Stimulated activated CD8-positive, alpha-beta memory T cell treated with anti-CD3 and anti-CD28 coated beads, Interleukin-15, amount 100 ng/mL, for 48 hours (primary cell): Measurements from ENCODE around the gene CENPL.
"Not testable (repeated sequence)": the region's sequence is repeated elsewhere in the genome, so short reads cannot be mapped to it uniquely, and the experiment has no call there.

Source experiments
- DNase-seq, 2 donors: peaks; one replicate each; pipeline ENCODE4 v3.0.0-alpha.2; 2020; ENCODE audit warnings: low read depth in 2 of 2

CENPL gene

DNA sequence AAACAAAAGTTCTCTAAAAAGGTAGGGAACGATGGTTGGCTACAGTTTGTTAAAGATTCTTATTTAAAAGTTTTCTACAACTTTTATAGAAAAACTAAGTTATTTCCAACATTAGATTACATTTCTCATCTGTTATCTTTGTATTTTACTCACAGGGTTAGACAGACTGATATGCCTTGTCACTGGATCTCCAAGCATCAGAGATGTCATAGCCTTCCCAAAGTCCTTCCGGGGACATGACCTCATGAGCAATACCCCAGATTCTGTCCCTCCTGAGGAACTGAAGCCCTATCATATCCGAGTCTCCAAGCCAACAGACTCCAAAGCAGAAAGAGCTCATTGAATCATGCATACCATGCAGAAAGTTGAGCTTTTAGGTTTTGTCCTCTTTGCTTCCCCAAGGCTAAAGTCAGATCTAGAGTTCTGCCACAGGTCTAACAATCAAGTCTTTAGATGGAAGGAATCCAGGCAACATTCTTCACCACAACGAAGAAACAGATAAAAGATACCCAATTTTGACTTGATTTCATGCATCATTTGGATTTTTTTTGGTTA is 32.8 kb upstream of the CENPL start:
- no peak for DNase-seq

DNA sequence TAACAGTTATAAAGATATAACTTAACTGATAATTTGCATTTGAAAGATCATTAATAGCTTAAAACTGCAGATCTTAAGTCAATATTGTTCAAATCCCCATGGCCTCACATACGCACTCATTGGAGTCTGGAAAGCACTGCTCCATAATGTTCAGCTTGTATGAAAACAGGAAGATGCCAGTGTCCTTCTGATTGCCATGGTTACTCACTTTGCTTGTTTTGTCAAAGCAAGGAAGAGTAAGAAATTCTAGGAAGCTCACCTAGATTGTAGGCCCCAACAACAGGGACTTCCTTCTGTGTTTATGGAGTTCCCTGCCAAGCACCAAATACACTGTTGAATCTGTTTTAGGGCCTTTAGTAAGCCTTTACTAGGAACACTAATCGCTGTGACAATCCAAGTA is 32.2 kb upstream of the CENPL start:
- no peak for DNase-seq

DNA sequence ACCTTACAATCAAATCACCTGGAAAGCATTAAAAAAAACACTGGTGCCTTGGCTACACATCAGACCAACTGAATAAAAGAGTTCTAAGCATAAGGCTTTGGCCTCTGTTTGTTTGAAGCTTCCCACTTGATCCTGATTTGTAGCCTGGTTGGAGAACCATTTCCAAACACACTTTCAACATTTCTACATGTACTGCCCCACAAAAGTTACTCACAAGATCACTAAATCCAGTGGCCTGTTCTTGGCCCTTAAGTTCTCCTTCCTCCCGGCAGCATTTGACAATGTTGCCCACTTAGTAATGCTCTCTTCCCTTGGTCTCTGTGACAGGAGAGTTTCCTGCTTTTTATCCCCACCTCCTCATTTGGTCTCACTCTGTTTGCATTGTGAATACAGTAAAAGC is 31.3 kb upstream of the CENPL start:
- DNase-seq = no peak

DNA sequence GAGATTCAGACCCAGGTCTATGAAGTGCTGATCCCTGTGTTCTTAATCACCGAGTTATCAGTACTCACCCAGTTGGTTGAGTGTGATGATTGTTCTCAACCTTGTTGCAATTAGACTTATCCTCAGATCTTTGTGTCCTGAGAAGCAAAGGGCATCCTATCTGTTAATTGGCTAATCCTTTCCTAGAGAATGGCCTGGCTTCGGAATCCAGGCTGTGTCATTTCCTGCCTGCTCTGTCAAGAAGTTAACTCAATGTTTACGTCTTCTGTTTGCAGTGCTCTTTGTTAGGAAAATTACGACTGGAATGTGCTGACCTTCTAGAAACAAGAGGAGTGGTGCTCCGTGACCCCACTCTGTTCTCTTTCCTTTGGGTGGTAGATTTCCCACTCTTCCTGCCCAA is 28.4 kb upstream of the CENPL start:
- DNase-seq = no peak

DNA sequence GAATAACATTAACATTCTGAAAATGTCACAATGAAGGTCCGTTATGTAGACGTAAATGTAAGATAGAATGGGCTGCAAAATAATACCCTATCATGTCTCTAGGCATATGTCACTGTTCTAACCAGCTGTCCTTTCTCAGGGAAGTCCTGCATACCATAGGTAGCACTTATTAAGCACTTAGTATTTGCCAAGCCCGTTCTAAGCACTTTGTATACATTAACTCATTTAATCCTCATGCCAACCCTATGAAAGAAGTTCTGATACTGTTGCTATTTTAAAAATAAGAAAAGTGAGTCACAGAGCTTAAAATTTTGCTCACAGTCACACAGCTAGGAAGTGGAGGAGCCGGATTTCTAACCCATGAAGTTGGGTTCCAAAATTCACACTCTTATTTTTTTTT is 27.4 kb upstream of the CENPL start:
- no peak for DNase-seq

DNA sequence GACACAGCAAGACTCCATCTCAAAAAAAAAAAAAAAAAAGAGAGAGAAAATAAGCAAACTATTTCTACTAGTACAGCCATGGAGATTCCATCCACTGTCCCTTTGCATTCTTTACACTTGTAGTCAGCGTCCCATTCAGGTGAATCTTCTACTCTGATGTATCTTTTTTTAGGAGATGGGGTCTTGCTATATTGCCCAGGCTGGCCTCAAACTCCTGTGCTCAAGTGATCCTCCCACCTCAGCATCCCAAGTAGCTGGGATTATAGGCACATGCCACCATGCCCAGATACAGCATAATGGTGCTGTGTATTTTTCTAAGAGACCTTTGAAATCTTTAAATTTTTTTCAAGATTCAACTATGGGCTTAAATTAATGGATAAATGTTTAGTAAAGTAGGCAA is 8.1 kb upstream of the CENPL start:
- no peak for DNase-seq

DNA sequence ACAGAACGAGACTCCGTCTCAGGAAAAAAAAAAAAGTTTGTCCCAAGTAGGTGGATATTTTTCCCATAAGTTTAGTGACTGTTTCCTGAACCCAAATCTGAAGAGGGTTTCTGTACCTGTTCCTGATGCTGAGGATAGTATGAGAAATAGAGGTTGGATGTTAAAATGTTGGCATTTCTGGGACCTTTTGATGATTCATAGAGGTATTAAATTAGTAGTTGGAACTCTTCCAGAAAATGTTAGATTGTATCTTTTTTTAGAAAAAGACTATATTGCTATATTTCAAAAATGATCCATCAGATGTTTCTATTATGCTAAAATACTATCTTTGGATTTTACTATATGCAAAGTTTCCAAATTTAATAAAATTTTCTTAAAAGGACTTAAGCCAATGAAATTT is 2.9 kb upstream of the CENPL start:
- no peak for DNase-seq

DNA sequence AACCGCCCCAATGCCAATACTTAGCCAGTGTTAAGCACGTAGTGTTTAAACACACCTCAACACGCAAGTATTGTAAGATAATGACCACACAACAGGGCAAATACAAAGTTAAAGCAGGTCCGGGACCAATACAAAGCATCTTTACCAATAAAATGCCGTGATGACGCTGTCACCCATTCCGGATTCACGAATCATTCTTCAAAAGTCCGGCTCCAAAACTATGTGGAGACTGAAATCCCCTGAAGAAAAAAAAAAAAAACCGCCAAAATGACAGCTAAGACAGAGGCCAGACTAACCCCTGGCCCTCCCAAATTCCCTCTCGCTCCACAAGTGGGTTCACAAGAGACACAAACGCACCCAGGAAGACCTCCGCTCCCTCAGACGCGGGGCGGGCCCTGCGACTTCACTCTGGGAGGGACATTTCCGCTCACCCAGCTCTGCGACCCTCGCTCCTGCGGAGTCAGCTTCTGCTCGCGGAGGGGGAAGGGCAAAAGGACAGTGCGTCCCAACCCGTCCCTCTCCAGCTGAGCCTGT is 835 bp downstream of the CENPL start:
- DNase-seq = no peak

DNA sequence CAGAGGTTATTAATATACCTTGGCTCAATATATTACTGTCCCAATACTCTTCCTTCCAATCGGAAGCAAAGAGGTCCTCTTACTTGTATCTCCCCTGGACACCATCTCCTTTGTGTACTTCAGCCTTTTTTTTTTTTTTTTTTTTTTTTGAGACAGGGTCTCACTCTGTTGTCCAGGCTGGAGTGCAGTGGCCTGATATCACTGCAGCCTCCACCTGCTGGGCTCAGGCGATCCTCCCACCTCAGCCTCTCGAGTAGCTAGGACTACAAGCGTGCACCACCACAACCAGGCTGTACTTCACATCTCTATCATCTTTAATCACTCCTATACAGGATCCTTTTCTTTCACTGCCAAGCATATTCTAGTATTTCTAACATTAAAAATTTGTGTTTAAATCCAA is 3.0 kb downstream of the CENPL start:
- no peak for DNase-seq

DNA sequence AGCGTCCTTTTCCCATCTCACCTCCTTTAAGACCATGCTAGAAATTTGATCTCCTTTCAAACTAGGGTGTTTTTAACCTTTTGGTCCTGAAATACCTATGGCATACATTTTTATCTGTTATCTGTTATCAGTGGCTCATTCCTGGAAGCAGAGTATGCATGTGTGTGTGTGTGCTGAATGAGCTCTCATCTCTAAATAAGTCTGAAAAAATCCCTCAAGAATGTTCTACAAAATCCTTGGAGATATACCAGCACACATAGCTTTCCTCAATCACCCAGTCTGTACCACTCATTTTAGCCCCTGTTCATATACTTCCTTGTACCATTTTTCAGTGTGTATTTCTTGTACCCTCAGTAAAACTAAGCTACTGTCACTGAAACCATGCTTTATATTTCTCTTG is 6.2 kb downstream of the CENPL start:
- no peak for DNase-seq

DNA sequence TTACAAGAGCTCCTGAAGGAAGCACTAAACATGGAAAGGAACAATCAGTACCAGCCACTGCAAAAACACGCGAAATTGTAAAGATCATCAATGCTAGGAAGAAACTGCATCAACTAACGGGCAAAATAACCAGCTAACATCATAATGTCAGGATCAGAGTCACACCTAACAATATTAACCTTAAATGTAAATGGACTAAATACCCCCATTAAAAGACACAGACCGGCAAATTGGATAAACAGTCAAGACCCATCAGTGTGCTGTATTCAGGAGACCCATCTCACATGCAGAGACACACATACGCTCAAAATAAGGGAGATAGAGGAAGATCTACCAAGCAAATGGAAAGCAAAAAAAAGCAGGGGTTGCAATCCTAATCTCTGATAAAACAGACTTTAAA is 11.0 kb downstream of the CENPL start:
- DNase-seq = not testable (repeated sequence)

DNA sequence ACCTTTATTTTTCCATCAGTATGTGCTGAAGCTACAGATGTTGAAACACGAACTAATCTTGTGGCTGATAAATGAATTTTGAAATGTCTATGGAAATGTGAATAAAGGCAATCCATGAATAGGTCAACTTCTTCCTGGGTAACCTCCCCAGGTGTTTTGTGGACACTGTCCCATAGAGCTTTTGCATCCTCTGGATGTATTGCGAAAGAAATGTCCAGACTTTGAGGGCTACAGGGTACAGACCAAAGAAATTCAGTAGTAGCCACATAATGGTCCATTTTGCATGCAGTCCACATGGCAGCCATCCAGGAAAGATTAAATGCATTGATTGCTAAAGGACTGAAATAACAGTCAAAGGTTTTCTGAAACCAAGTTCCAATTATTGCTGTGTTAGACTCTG is 21.7 kb downstream of the CENPL start:
- no peak for DNase-seq

DNA sequence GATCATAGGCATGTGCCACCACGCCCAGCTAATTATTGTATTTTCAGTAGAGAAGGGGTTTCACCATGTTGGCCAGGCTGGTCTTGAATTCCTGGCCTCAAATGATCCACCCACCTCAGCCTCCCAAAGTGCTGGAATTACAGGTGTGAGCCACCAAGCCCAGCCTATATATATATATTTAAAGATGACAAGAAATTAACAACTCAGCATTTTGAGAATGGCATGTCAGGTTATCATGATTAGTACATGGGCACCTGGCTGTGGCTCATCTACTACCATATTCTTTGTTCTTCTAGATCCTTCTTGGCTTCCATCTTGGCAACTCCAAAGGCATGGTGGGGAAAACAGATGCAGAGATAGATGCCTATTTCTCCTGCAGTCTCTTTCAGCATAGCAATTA is 24.7 kb downstream of the CENPL start:
- not testable (repeated sequence) for DNase-seq

DNA sequence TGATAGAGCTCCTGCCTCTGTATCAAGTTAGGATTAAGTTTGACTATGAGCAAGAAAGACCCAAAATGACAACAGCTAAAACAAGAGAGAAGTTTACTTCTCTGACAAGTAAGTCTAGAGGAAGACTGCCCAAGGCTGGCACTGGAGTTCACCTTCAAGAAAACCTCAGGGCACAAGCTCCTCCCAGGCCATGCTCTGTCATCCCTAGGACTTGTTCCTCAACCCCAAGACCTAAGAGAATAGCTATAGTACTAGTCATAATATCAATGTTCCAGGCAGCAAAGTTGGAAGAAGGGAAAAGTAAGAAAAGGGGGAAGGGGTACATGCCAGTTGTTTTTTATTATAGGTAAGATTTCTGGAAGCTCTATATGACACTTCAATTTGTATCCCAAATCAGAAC is 26.6 kb downstream of the CENPL start:
- no peak for DNase-seq

DNA sequence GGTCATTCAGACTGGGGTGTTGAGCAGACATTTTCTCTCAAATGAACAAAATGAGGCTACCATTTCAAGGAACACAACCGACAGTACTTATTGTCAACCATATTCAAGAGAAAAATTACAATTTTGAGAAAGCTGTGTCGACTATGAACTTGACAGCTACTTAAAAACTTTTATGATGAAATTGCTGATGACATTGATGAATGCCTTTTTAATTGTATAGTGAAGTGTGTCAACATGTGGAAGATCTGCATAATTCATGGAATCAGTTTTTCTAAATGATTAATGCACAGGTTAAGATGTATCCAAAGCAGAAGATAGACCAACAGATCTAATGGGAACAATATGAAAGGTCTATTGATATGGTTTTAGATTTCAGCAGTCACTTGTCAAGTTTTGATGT is 34.8 kb downstream of the CENPL start:
- no peak for DNase-seq

DNA sequence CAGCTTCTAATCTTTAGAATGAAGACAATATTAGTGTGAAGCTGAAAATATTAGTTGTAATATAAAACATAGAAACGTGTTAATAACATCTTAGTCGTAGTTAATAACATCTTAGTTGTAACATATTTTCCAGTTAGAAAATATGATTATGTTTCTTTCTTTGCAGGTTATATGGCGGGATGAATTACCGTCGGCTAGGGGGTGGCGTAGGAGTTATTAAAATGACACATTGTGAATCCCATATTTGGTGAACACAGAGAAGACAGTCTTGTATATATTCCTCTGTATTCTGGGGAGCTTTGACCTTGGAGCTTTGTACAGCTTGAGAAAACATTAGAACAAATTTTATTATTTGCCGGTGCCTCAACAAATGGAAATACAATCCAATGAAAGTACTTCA is 39.7 kb downstream of the CENPL start:
- no peak for DNase-seq

DNA sequence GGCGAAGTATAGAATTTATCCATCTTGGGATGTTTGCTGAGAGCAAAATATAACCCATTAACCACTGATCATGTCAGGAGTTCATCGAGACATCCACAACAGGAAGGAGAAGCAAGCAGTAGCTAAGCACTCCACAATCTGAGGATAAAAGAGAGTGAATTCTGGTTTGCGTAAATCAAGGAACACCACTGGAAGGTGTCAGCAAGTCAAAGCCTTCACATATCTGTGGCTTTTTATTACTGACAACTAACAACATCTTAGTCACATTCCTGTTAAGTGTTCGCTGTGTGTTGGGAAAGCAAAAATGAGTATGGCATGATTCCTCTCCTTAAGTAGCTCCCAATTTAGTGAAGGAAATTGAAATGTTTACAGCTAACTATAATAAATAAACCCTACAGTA is 44.7 kb downstream of the CENPL start:
- no peak for DNase-seq

DNA sequence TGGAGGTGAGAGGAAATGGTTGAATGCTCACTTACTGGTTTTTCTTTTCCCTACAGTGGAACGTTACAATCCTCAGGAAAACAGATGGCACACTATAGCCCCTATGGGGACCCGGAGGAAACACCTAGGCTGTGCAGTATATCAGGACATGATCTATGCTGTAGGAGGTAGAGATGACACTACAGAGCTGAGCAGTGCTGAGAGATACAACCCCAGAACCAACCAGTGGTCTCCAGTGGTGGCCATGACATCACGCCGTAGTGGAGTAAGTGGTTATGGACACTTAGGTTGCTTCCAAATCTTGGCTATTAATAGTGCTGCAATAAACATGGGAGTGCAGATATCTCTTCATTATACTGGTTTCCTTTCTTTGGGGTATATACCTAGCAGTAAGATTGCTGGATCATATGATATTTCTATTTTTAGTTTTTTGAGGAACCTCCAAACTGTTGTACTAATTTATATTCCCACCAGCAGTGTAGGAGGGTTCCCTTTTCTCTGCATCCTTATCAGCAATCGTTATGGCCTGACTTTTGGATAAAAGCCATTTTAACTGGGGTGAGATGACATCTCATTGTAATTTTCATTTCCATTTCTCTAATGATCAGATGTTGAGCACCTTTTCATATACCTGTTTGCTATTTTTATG is 49.0 kb downstream of the CENPL start:
- no peak for DNase-seq

DNA sequence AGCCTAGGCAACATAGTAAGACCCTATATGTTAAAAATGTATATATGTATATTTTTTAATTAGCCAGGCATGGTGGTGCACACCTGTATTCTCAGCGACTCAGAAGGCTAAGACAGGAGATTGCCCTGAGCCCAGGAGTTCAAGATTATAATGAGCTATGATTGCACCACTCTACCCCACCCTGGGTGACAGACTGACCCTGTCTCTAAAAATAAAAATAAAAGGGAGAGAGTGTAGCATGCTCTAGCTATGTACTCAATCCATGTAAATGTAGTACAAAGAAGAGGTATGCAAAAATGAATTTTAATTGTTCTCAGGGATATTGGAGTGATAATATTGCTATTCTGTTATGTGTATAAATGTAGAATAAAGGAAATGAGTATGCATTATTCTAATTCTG is 53.1 kb downstream of the CENPL start:
- no peak for DNase-seq

DNA sequence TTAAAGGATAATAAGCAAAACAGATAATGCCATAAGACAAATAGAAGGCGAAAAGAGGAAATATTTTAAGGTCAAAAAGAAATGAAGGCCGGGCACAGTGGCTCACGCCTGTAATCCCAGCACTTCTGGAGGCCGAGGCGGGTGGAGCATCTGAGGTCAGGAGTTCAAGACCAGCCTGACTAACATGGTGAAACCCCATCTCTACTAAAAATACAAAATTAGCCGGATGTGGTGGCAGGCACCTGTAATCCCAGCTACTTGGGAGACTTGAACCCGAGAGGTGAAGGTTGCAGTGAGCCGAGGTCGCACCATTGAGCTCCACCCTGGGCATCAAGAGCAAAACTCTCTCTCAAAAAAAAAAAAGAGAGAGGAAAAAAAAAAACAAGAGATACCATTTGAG is 54.4 kb downstream of the CENPL start:
- peak in 1 of 2 donors; percentile 7 for DNase-seq

DNA sequence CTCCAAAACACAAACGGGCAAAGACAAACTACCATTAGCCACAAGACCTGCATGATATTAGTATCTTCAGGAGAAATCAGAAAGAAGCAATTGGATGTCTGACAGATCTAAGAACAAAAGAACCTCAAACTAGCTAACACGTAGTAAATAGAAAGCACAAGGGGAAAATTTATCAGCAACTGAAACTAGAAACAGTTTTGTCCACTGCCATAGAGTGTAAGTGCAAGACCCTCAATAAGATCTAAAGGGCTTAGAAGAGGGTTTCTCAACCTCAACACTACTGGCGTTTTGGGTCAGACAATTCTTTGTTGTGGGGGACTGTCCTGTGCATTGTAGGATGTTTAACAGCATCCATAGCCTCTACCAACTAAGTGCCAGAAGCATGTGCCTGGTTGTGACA is 55.9 kb downstream of the CENPL start:
- DNase-seq = no peak

DNA sequence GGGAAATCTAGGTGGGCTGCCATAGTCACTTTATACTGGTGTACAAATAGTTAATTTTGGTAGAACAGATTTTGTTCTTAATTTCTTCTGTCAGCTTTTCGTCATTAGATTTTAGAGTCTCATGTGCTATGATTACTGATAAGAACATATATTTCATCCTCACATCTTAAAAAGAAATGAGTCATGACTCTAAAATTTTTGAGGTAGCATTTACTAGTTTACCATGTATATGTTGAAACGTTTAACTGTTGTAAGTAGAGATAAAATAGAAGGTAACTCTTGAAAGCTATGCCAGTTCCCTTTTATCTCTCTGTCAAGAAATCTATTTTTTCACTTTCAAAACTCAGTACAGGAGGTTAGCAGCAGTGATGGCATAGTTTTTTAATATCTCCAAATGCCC is 56.5 kb downstream of the CENPL start:
- no peak for DNase-seq

DNA sequence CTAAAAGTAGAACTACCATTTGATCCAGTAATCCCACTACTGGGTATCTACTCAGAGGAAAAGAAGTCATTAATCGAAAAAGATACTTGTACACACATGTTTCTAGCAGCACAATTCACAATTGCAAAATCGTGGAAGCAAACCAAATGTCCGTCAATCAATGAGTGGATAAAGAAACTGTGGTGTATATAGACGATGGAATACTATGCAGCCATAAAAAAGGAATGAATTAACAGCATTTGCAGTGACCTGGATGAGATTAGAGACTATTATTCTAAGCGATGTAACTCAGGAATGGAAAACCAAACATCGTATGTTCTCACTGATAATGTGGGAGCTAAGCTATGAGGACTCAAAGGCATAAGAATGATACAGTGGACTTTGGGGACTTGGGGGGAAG is 60.4 kb downstream of the CENPL start:
- DNase-seq = not testable (repeated sequence)

DNA sequence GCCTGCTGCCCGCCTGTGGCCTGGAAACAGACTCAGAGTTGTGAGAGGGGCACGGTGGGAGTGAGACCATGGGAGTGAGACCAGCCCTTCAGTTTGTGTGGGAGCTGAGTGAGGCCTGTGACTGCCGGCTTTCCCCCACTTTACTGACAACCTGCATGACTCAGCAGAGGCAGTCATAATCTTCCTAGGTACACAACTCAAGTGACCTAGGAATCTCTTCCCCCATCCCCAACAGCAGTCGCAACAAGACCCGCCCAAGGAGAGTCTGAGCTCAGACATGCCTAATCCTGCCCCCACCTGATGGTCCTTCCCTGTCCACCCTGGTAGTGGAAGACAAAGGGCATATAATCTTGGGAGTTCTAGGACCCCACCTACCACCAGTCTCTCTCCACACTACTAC is 65.7 kb downstream of the CENPL start:
- DNase-seq = no peak
